Subcutaneous adipose tissue (tissue), 4 donors: ENCODE results near the gene ALPP. TPM values are rescaled to one million over a fixed set of nuclear protein-coding genes. Genes with fewer than 3 reads are reported as not detected.

Source experiments
- total RNA-seq, 4 donors: library from RNA; depleted of rRNA; stranded (reverse); fragments of >200 nt; gene quantifications; one replicate each; pipeline ENCODE4 v1.1.0, GENCODE V29; 2016
- TF ChIP-seq, protein P1 (sequence below): fragments of 450-650 bp; IDR thresholded peaks from one replicate; pipeline ENCODE4 v1.5.1; 2016; ENCODE audit warnings: low read depth, mild to moderate bottlenecking, control low read depth, antibody characterized with exemption, moderate library complexity

Gene ALPP
- total RNA-seq, 4 donors from 2014 or later: not detected

- TF ChIP-seq, protein P1, sequence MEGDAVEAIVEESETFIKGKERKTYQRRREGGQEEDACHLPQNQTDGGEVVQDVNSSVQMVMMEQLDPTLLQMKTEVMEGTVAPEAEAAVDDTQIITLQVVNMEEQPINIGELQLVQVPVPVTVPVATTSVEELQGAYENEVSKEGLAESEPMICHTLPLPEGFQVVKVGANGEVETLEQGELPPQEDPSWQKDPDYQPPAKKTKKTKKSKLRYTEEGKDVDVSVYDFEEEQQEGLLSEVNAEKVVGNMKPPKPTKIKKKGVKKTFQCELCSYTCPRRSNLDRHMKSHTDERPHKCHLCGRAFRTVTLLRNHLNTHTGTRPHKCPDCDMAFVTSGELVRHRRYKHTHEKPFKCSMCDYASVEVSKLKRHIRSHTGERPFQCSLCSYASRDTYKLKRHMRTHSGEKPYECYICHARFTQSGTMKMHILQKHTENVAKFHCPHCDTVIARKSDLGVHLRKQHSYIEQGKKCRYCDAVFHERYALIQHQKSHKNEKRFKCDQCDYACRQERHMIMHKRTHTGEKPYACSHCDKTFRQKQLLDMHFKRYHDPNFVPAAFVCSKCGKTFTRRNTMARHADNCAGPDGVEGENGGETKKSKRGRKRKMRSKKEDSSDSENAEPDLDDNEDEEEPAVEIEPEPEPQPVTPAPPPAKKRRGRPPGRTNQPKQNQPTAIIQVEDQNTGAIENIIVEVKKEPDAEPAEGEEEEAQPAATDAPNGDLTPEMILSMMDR: no peak
Observed at GRCh38 chr2:232369126-232369951, 9.2 kb upstream of the ALPP start.

DNA sequence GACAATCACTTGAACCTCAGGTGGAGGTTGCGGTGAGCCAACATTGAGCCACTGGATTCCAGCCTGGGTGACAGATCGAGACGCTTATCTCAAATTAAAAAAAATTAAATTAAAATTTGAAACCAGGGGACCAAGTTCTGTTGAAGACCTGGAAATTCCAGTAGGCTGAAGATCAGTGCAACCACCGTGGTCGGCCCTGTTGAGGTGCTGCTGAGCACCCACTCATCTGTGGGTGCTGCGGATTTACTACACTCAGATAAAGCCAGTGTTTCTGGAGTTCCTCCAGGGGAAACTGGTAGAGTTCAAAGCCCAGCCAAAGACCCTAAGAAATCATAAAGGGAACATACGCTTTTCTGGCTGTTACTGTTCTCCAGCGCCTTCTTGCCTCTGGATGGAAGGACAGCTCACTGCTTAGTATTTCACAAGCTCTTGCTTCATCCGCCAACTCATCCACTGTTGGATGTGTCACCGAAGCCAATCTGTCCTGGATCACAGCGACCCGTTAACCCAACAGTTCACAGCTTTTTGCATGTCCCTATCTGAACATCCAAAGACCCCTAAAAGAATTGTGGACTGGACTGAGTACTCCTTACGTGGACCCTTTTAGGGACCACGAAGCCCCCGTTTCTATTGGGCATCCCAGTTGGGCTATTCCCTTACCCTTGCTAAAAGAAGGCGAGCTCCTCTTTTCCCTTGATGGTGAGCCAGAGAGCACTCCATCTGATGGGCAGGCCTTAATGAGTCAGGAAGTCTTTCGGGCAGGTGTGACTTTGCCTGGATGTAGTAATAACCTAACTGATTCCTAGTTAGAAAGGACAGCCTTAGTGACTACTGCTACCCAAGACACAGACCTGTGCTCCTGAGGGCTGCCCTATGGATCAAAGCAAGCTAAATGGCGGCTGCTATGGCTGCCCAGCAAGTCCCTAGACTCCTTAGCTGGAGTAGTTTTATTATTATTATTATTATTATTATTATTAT, 6.0 kb upstream of the ALPP start:
- TF ChIP-seq, protein P1: no peak

GRCh38 chr2:232374356-232374755, 4.2 kb upstream of the ALPP start:
- TF ChIP-seq, protein P1: no peak

DNA sequence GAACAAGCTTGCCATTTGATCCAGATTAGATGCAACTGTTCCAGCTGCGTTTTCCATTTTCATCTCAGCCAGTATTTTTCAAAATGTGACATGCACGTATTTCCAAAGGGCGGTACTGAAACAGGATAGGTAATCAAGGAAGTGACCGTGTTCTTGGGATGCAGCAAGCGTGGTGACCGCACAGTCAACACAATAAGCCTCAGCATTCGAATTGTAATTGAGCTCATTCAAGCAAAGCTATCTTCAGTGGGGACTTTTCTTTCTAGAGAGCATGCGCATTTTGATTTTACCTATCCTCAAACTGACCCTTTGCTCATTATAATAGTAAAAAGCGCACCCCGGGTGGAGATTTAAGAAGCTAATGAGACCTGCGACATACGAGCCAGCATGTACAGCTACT, 3.4 kb upstream of the ALPP start:
- TF ChIP-seq, protein P1: no peak

DNA sequence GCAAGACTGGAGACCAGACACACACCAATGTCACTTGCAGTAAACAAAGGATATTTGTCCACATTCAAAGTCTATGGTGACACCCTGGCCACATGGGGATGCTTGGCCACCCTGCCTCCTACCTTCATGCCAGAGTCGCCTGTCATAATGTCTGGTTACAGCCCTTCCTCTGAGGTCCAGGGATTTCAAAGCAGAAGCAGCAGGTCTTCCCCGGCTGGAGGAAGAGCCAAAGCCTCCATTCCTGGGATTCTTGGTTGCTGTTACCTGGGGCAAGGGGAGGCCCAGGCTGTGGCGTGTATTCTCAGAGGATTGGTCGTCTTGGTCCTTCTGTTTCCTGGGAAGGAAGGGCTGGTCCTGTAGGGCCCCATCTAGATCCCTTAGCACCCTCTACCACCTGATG, 2.3 kb upstream of the ALPP start:
- TF ChIP-seq, protein P1: no peak

DNA sequence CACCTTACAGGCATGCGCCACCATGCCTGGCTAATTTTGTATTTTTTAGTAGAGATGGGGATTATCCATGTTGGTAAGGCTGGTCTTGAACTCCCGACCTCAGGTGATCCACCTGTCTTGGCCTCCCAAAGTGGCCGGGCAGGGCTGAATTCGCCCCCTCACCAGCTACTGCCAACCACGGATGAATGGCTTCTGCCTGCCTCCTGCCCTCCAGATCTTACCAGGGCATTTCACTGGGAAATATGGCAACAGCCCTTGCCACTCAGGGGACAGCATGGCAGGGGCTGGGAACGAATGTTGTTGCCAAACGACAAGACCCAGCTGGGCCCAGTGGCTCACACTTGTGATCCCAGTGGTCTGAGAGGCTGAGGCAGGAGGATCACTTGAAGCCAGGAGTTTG, 1.8 kb upstream of the ALPP start:
- TF ChIP-seq, protein P1: no peak

GRCh38 chr2:232377319-232377718, 1.2 kb upstream of the ALPP start:
- TF ChIP-seq, protein P1: no peak
